Erythroblast (primary cell): ENCODE results near the gene ZNRF3.

Source experiments
- GATA1 ChIP-seq: IDR thresholded peaks from 2 replicates; pipeline ENCODE4 v1.6.1; 2011; ENCODE audit warnings: low read depth, mild to moderate bottlenecking, control low read depth, low read length, moderate library complexity
- POLR2A ChIP-seq: IDR thresholded peaks from 2 replicates; pipeline ENCODE4 v1.6.1; 2011; ENCODE audit warnings: mild to moderate bottlenecking, low read length

- TF ChIP-seq POLR2A (no peak), GATA1 (no peak)
Measured at GRCh38 chr22:29103121-29103520, 219.7 kb downstream of the ZNRF3 start.
